Endothelial cell of umbilical vein (primary cell): ENCODE measurements around the gene ATP12A. TPM values are rescaled to one million over a fixed set of nuclear protein-coding genes. Genes with fewer than 3 reads are reported as not detected.

Experiments
- BruUV-seq: library from RNA; stranded (reverse); fragments of 400-500 nt; replicated peaks from 2 replicates; lab custom pipeline; 2021; lab: Mats Ljungman, UMichigan
- CTCF ChIA-PET: fragments of 300-600, 350-600 bp; sonication (Branson Sonifier 250); formaldehyde crosslinking; loops from one replicate; lab custom pipeline; 2021; ENCODE audit warnings: antibody characterized with exemption, inconsistent platforms; lab: Charles Lee
- POLR2A ChIA-PET: fragments of 300-600, 350-600 bp; sonication (Branson Sonifier 250); formaldehyde crosslinking; loops from one replicate; lab custom pipeline; 2021; ENCODE audit warnings: antibody characterized with exemption, inconsistent platforms; lab: Charles Lee
- DNase-seq: peaks from one replicate; pipeline ENCODE4 v3.0.0-alpha.2; 2011; ENCODE audit warnings: low read depth, low spot score
- FAIRE-seq: peaks from 2 replicates; lab custom pipeline; 2011; peaks lifted over from hg19 to GRCh38; lab: Jason Lieb, UNC
- H2AFZ ChIP-seq: 2 replicates; pipeline ENCODE4 v1.6.0; 2012; ENCODE audit warnings: low read depth, low read length, control low read depth, inconsistent platforms
- H3K27ac ChIP-seq: 2 replicates; pipeline ENCODE4 v1.5.1; 2011; ENCODE audit warnings: low read depth, mild to moderate bottlenecking, control low read depth, low read length, moderate library complexity; ENCODE audit not compliant: insufficient read depth
- H3K27me3 ChIP-seq, 2 experiments: 2 replicates each; pipeline versions ENCODE4 v1.6.0 to v1.6.1; 2011; ENCODE audit warnings: low read length in 2 of 2, mixed read lengths in 1 of 2; ENCODE audit not compliant: control insufficient read depth in 2 of 2, insufficient read depth in 2 of 2
- H3K36me3 ChIP-seq, 2 experiments: 2 replicates in 1 of 2; 3 replicates in 1 of 2; pipeline ENCODE4 v1.5.1; 2011; ENCODE audit warnings: low read length in 2 of 2, mild to moderate bottlenecking in 1 of 2, moderate library complexity in 1 of 2; ENCODE audit not compliant: control insufficient read depth in 2 of 2, insufficient read depth in 2 of 2; ENCODE audit errors: extremely low read depth in 1 of 2
- H3K4me1 ChIP-seq: 3 replicates; pipeline ENCODE4 v1.5.1; 2011; ENCODE audit warnings: mild to moderate bottlenecking, low read length; ENCODE audit not compliant: control insufficient read depth, insufficient read depth; ENCODE audit errors: extremely low read depth
- H3K4me2 ChIP-seq: 2 replicates; pipeline ENCODE4 v1.6.1; 2011; ENCODE audit warnings: low read length, control low read depth, mixed read lengths; ENCODE audit not compliant: insufficient read depth
- H3K4me3 ChIP-seq, 3 experiments: fragments of 200-600 bp in 1 of 3; sonication (generic), shearing (Covaris generic) in 1 of 3; replicated peaks in 1 of 3; 2 replicates each; pipeline ENCODE4 v1.5.1; 2011 to 2016; ENCODE audit warnings: control low read depth in 3 of 3, low read length in 3 of 3, mild to moderate bottlenecking in 2 of 3, inconsistent platforms in 1 of 3, low read depth in 1 of 3, moderate library complexity in 1 of 3; ENCODE audit not compliant: insufficient read depth in 1 of 3
- H3K79me2 ChIP-seq: 2 replicates; pipeline ENCODE4 v1.6.0; 2012; ENCODE audit warnings: low read length, inconsistent platforms; ENCODE audit not compliant: control insufficient read depth, insufficient read depth
- H3K9ac ChIP-seq: replicated peaks from 2 replicates; pipeline ENCODE3; 2011; ENCODE audit warnings: low read length, control low read depth; ENCODE audit not compliant: insufficient read depth; ENCODE audit errors: extremely low read depth
- H3K9me1 ChIP-seq: replicated peaks from 3 replicates; pipeline ENCODE4 v1.6.0; 2011; ENCODE audit warnings: mild to moderate bottlenecking, low read length; ENCODE audit not compliant: control insufficient read depth, insufficient read depth; ENCODE audit errors: extremely low read depth
- H3K9me3 ChIP-seq: replicated peaks from 2 replicates; pipeline ENCODE4 v1.5.1; 2012; ENCODE audit warnings: low read length, inconsistent platforms; ENCODE audit not compliant: control insufficient read depth, insufficient read depth
- H4K20me1 ChIP-seq: replicated peaks from 2 replicates; pipeline ENCODE3; 2011; ENCODE audit warnings: mild to moderate bottlenecking, low read length; ENCODE audit not compliant: control insufficient read depth, insufficient read depth; ENCODE audit errors: extremely low read depth
- CTCF ChIP-seq, 2 donors: IDR thresholded peaks; 1 replicate in 1 of 2; 2 replicates in 1 of 2; pipeline ENCODE4 v1.5.1; 2011; ENCODE audit warnings: low read length in 2 of 2, mild to moderate bottlenecking in 2 of 2, moderate library complexity in 2 of 2, control low read depth in 1 of 2, inconsistent platforms in 1 of 2, low read depth in 1 of 2; ENCODE audit not compliant: insufficient read depth in 1 of 2; ENCODE audit errors: extremely low read depth in 1 of 2
- EZH2 ChIP-seq: IDR thresholded peaks from 2 replicates; pipeline ENCODE4 v1.6.1; 2012; ENCODE audit warnings: borderline replicate concordance, low read depth, mild to moderate bottlenecking, moderate library complexity, low read length, inconsistent platforms; ENCODE audit not compliant: severe bottlenecking
- FOS ChIP-seq: IDR thresholded peaks from 2 replicates; pipeline ENCODE4 v1.6.1; 2011; ENCODE audit warnings: mild to moderate bottlenecking, low read length, moderate library complexity, borderline replicate concordance; ENCODE audit not compliant: insufficient read depth
- GATA2 ChIP-seq: IDR thresholded peaks from 2 replicates; pipeline ENCODE4 v1.7.0; 2011; ENCODE audit warnings: low read depth, mild to moderate bottlenecking, moderate library complexity, mixed read lengths, low read length; ENCODE audit not compliant: insufficient read length, insufficient read depth
- JUN ChIP-seq: IDR thresholded peaks from 2 replicates; pipeline ENCODE4 v1.6.1; 2011; ENCODE audit warnings: borderline replicate concordance, low read depth; ENCODE audit not compliant: insufficient read length, insufficient read depth
- MAX ChIP-seq: IDR thresholded peaks from 2 replicates; pipeline ENCODE4 v1.6.1; 2011; ENCODE audit not compliant: insufficient read depth, insufficient read length
- MYC ChIP-seq: IDR thresholded peaks from one replicate; pipeline ENCODE4 v1.6.1; 2011; ENCODE audit warnings: mild to moderate bottlenecking, low read depth, low read length
- POLR2A ChIP-seq: IDR thresholded peaks from 2 replicates; pipeline ENCODE4 v1.6.1; 2012; ENCODE audit warnings: low read depth, mild to moderate bottlenecking, control low read depth, low read length
- POLR2AphosphoS5 ChIP-seq: IDR thresholded peaks from 2 replicates; pipeline ENCODE4 v1.6.1; 2012; ENCODE audit warnings: low read depth, mild to moderate bottlenecking, control low read depth, low read length, moderate library complexity; ENCODE audit not compliant: insufficient read depth
- dilution Hi-C: fragments of 300-500 bp; cut with MboI; formaldehyde crosslinking; loops from one replicate; pipeline ENCODE4 v1.15.0; 2019; ENCODE audit warnings: low sequenced_read_pairs; ENCODE audit not compliant: extremely low pct_ligation_motif_present
- intact Hi-C: fragments of 100-400 bp; cut with micrococcal nuclease; formaldehyde crosslinking; loops from one replicate; pipeline ENCODE4 v1.10.0; 2022
- polyA plus RNA-seq, 4 experiments: library from polyadenylated mRNA; depleted of rRNA in 3 of 4; stranded (reverse) in 3 of 4; unstranded in 1 of 4; fragments of >200 nt; gene quantifications; 2 replicates each; pipeline versions ENCODE4 v1.2.1 to v1.2.3, GENCODE V29; 2011 to 2012; ENCODE audit warnings: missing spikeins in 1 of 4
- total RNA-seq: library from RNA; stranded (reverse); gene quantifications from 2 replicates; pipeline ENCODE4 v1.2.3, GENCODE V29; 2021

ATP12A gene
- total and polyA plus RNA-seq, 2 donors (not counting 3 experiments of a cell fraction or from before 2014, with no cell fraction given): not detected

GRCh38 chr13:24713022-24713421, 32.8 kb downstream of the ATP12A start:
- dilution Hi-C loops: no loop called here
- intact Hi-C loops: no loop called here
- FAIRE-seq (no peak), DNase-seq (no peak)
- Histone ChIP-seq H3K4me1 (no peaks in the 10 kb centered on the region), H3K4me2 (no peak overlapping the region), H3K9ac (no peak overlapping the region), H3K27ac (no peak overlapping the region), H3K27me3 (peaks cover 0 to 2% of the 10 kb centered on the region in 2 experiments), H3K4me3 (no peak overlapping the region), H4K20me1 (no peaks in the 10 kb centered on the region), H3K9me3 (no peaks in the 10 kb centered on the region), H3K9me1 (no peaks in the 10 kb centered on the region), H2AFZ (no peak overlapping the region), H3K36me3 (no peaks in the 10 kb centered on the region), H3K79me2 (no peaks in the 10 kb centered on the region)
- BruUV-seq: no TSS peak
- ChIA-PET POLR2A (no interaction called here), CTCF (interaction anchor here (1.9 to 2.0 kb wide), 2 partner anchors 11 to 19 kb away, joined by 5 to 12 read pairs; no protein-coding TSS in a partner anchor)
- TF ChIP-seq JUN: no peak
- no peak for TF ChIP-seq FOS
- TF ChIP-seq EZH2: no peak
- TF ChIP-seq POLR2A: no peak
- no peak for TF ChIP-seq MAX

GRCh38 chr13:24716011-24716410, 35.8 kb downstream of the ATP12A start:
- H3K9ac ChIP-seq: no peak overlapping the region
- no peak overlapping the region for H3K27ac ChIP-seq
- TF ChIP-seq FOS (no peak), EZH2 (no peak), CTCF (IDR thresholded peaks at IDR 0.05; ENCODE audit: extremely low read depth in 1 of 2, insufficient read depth in 1 of 2, low read depth in 1 of 2, low read length in 2 of 2) (no peak), GATA2 (no peak), POLR2A (no peak), POLR2AphosphoS5 (no peak), MAX (no peak), MYC (no peak), JUN (no peak)
- H3K79me2 ChIP-seq: no peaks in the 10 kb centered on the region
- H4K20me1 ChIP-seq: no peaks in the 10 kb centered on the region
- ChIA-PET POLR2A (no interaction called here), CTCF (interaction anchor here (1.2 kb wide), 1 partner anchor 44 kb away, joined by 3 read pairs; no protein-coding TSS in a partner anchor)
- dilution Hi-C loops: no loop called here
- H3K4me2 ChIP-seq: no peak overlapping the region
- no peaks in the 10 kb centered on the region for H3K36me3 ChIP-seq
- no peak overlapping the region for H2AFZ ChIP-seq
- intact Hi-C loops: no loop called here
- H3K9me3 ChIP-seq: no peaks in the 10 kb centered on the region
- H3K9me1 ChIP-seq: no peaks in the 10 kb centered on the region
- no peak overlapping the region for H3K4me3 ChIP-seq
- H3K4me1 ChIP-seq: no peaks in the 10 kb centered on the region
- no TSS peak for BruUV-seq
- FAIRE-seq: no peak
- H3K27me3 ChIP-seq: no peaks in the 10 kb centered on the region
- no peak for DNase-seq
